Measurements from ENCODE around the gene RNF166. TPM values are rescaled to one million over a fixed set of nuclear protein-coding genes. Genes with fewer than 3 reads are reported as not detected.

RNF166 gene
- polyA plus RNA-seq, 3 donors = 99.3 to 255 (median 120) TPM

DNA sequence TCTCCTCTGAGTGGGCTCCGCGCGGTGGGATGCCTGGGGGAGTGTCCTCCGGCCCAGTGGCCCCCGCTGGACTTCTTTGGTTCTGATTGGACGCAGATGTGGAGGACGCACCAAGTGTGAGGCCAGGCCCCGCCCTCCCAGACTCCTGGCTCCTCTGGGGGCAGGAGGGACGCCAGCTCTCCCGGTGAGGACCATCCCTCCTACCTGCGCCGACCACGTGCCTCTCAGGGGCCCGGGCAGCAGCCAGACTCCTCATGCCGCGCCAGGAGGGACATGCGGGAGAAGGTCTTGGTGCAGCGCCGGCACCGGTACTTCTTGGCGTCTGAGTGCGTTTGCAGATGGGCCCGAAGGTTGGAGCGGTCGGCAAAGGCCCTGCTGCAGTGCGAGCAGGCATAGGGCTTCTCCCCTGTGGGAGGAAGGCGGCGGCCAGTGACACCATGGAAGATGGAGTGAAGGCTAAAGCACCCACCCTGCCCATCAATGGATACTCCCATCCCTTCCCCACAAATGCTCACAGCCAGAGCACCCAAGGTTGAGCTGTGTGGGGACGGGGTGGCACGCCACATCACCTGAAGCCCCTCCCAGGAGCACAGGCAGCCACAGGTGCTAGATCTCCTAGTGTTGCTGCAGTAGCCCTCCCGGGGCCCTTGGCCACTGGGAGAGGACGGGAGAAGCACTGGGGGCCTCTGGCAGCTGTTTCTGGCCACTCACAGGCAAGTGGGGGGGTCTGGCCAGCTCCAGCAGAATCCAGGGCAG is 27.8 kb downstream of the RNF166 start:
- peaks cover 38% of the 10 kb centered on the region in 2 donors for H3K36me3 ChIP-seq (replicated peaks in 1 of 2; ENCODE audit: control insufficient read depth in 1 of 2, insufficient read depth in 2 of 2, low read length in 2 of 2)
- Mint-ChIP-seq H3K27me3 (ENCODE audit: low read depth in 3 of 3) (no peaks in the 10 kb centered on the region), H3K9me3 (no peaks in the 10 kb centered on the region), H3K4me1 (peaks cover 31% of the 10 kb centered on the region), H3K36me3 (peaks cover 35 to 62% of the 10 kb centered on the region in 2 donors), H3K27ac (no peak overlapping the region), H3K4me3 (no peak overlapping the region)
- peaks cover 7% of the 10 kb centered on the region for H4K20me1 ChIP-seq (ENCODE audit: insufficient read depth, low read length)
- intact Hi-C loops (cut with micrococcal nuclease) = loop anchor here in 1 of 2 donors (2.0 kb wide), 1 partner anchor 14 kb away; no protein-coding TSS in a partner anchor
- H3K4me1 ChIP-seq (ENCODE audit: control insufficient read depth in 1 of 2, insufficient read depth in 2 of 2, low read length in 2 of 2) = peaks cover 34 to 38% of the 10 kb centered on the region in 2 donors
- no peak overlapping the region for H2AFZ ChIP-seq (ENCODE audit: insufficient read depth, low read depth, low read length, poor library complexity, severe bottlenecking)
- H3K27ac ChIP-seq (ENCODE audit: low read depth in 1 of 2, low read length in 2 of 2) = no peak overlapping the region
- DNase-seq = no peak
- 96% methylated on average over 30 of the region's 32 CpGs for WGBS (ENCODE audit: insufficient coverage)
- H3K9me3 ChIP-seq (replicated peaks in 1 of 2; ENCODE audit: control insufficient read depth in 1 of 2, insufficient read depth in 1 of 2, low read length in 2 of 2) = no peaks in the 10 kb centered on the region
- no peaks in the 10 kb centered on the region for H3K27me3 ChIP-seq (ENCODE audit: control insufficient read depth in 2 of 2, insufficient read depth in 2 of 2, low read length in 2 of 2)
- TF ChIP-seq CTCF (IDR thresholded peaks at IDR 0.05) = no peak
- H3K4me3 ChIP-seq (replicated peaks in 1 of 3; ENCODE audit: low read depth in 2 of 3, low read length in 3 of 3) = no peak overlapping the region
- no peak overlapping the region for H3K4me2 ChIP-seq (replicated peaks; ENCODE audit: extremely low read depth, low read length, poor library complexity, severe bottlenecking)
- no peak overlapping the region for H3K9ac ChIP-seq (ENCODE audit: insufficient read depth, low read length, poor library complexity, severe bottlenecking)
- H3K79me2 ChIP-seq (ENCODE audit: insufficient read depth, low read length) = peaks cover 4% of the 10 kb centered on the region

DNA sequence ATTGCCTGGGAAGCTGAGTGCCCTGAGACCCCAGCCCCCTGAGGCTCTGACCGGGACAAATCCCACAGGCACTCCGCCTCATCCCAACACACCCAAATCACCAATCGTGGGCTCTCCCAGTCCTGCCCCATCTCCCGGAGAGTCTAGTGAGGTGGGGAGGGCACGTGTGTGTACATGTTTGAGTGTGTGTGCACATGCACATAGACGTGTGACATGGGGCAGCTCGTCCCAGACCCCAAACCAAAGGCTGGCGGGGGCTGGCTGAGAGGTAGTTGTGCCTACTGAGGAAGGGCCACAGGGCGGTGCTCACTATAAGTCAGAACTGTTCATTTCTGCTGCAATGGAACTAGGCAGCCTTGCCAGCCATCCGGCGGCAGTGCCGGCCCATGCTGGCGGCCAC is 28.5 kb downstream of the RNF166 start:
- Mint-ChIP-seq H3K9me3 (no peaks in the 10 kb centered on the region), H3K4me1 (peaks cover 27% of the 10 kb centered on the region), H3K36me3 (peaks cover 35 to 62% of the 10 kb centered on the region in 2 donors), H3K27me3 (ENCODE audit: low read depth in 3 of 3) (no peaks in the 10 kb centered on the region), H3K4me3 (no peak overlapping the region), H3K27ac (no peak overlapping the region)
- no peak for TF ChIP-seq CTCF (IDR thresholded peaks at IDR 0.05)
- no peak overlapping the region for H3K27ac ChIP-seq (ENCODE audit: low read depth in 1 of 2, low read length in 2 of 2)
- peaks cover 29 to 31% of the 10 kb centered on the region in 2 donors for H3K4me1 ChIP-seq (ENCODE audit: control insufficient read depth in 1 of 2, insufficient read depth in 2 of 2, low read length in 2 of 2)
- peaks cover 4% of the 10 kb centered on the region for H3K79me2 ChIP-seq (ENCODE audit: insufficient read depth, low read length)
- H3K27me3 ChIP-seq (ENCODE audit: control insufficient read depth in 2 of 2, insufficient read depth in 2 of 2, low read length in 2 of 2) = no peaks in the 10 kb centered on the region
- H3K4me2 ChIP-seq (replicated peaks; ENCODE audit: extremely low read depth, low read length, poor library complexity, severe bottlenecking) = no peak overlapping the region
- no peak for DNase-seq
- H3K9ac ChIP-seq (ENCODE audit: insufficient read depth, low read length, poor library complexity, severe bottlenecking) = no peak overlapping the region
- intact Hi-C loops (cut with micrococcal nuclease) = loop anchor here in 1 of 2 donors (2.0 kb wide), 1 partner anchor 13 kb away; no protein-coding TSS in a partner anchor
- peaks cover 38% of the 10 kb centered on the region in 2 donors for H3K36me3 ChIP-seq (replicated peaks in 1 of 2; ENCODE audit: control insufficient read depth in 1 of 2, insufficient read depth in 2 of 2, low read length in 2 of 2)
- no peaks in the 10 kb centered on the region for H3K9me3 ChIP-seq (replicated peaks in 1 of 2; ENCODE audit: control insufficient read depth in 1 of 2, insufficient read depth in 1 of 2, low read length in 2 of 2)
- H2AFZ ChIP-seq (ENCODE audit: insufficient read depth, low read depth, low read length, poor library complexity, severe bottlenecking) = no peak overlapping the region
- no peak overlapping the region for H3K4me3 ChIP-seq (replicated peaks in 1 of 3; ENCODE audit: low read depth in 2 of 3, low read length in 3 of 3)
- H4K20me1 ChIP-seq (ENCODE audit: insufficient read depth, low read length) = peaks cover 7% of the 10 kb centered on the region
- WGBS (ENCODE audit: insufficient coverage) = 78% methylated on average over 9 of the region's 13 CpGs

All from CD14-positive monocyte (primary cell).